A172 (cell line): ENCODE results near the gene GPATCH8. TPM values are rescaled to one million over a fixed set of nuclear protein-coding genes. Genes with fewer than 3 reads are reported as not detected.
"Not testable (repeated sequence)": the region's sequence is repeated elsewhere in the genome, so short reads cannot be mapped to it uniquely, and the experiment has no call there.

Experiments used
- DNase-seq: peaks from one replicate; pipeline ENCODE4 v3.0.0-alpha.2; 2015; ENCODE audit warnings: low spot score
- total RNA-seq: library from RNA; depleted of rRNA; stranded (reverse); fragments of >200 nt; shearing (Covaris generic); gene quantifications from 2 replicates; pipeline ENCODE4 v1.2.3, GENCODE V29; 2014

The GPATCH8 gene
- total RNA-seq, 1 experiment from 2014 or later: 13.6 TPM

DNA sequence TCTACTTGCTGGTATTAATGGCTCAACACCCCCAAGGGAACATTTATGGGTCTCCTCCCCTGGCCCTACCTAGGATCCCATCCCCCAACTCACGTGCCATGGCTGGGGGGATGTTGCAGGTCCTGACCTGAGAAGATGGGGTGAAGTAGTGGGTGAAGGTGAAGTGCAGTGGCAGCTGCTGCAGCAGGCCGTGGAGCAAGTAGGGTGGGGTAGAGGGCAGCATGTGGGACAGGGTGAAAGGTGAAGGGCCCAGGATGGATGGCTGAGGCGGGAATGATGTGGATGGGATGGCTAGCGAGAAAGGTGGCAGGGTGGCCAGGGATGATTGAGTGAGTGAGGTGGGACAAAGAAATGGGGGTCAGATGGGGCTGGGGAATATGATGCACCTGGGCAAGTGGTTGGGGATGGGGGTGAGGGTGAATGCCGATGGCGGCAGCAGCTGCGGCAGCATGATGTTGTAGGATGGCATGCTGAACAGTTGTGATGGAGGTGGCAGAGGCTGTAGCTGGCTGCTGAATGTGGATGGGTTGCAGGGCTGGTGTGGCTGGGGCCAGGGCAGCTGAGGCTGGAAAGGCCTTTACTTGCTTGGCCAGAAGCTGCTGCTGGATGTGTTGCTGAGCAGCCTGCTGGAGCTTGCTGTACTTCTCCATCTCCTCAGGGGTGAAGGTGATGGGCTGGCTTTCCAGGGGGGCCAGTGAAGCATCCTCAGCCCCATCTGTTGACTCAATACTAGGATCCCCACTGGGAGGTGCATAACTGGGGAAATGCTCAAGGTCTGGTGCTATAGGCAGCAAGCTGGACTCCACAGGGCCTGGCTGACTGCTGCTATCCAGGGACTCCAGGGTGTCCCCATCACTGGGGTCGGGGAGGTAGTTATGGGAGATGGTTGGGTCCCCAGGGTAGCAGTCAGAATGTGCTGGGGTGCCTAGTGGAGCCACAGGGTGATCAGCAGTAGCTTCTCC, 105.4 kb downstream of the GPATCH8 start:
- DNase-seq: no peak

DNA sequence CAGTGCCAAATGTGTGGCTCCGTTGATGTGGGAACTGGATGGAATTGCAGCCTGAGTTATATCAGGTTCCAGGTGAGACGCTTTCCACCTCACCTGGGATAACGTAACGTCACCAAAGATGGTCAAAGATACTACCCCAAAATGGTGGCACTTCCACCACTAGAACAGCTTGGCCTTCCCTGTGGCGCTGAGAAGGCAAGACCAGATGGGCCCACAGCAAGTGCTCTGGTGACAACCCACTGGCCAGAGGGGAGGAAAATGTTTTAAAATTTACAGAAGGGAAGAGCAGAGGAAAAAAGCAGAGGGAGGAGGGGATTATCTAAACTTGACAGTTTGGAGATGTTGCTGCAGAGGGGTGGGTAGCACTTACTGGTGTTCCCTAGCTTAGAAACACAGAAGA, 106.3 kb downstream of the GPATCH8 start:
- DNase-seq: no peak

DNA sequence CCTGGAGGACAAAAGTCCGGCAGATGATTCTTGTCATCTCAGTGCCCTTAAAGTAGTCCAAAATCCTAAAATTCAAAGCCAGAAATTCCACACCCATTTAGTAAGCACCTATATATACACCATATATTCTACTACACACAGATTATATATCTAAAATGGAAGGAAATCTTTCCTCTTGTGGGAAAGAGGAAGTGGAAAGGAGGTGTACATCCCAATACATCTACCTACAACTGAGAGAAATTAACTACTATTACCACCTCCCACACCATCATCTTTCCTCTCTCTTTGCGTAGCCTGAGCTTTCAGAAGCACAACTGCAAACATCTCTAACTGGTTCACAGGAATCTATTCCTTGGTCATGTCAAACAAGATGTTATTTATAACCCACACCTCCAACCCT, 108.4 kb downstream of the GPATCH8 start:
- no peak for DNase-seq

DNA sequence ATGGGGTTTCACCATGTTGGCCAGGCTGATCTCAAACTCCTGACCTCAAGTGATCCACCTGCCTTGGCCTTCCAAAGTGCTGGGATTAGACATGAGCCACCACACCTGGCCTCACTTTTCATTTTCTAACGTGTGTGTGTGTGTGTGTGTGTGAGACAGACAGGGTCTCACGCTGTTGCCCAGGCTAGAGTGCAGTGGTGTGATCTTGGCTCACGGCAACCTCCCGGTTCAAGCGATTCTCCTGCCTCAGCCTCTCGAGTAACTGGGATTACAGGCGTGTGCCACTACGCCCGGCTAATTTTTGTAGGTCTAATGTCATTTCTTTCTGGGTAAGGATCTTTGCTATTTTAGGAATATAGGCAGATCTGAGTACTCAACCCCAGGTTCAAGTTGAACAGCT, 109.1 kb downstream of the GPATCH8 start:
- not testable (repeated sequence) for DNase-seq

DNA sequence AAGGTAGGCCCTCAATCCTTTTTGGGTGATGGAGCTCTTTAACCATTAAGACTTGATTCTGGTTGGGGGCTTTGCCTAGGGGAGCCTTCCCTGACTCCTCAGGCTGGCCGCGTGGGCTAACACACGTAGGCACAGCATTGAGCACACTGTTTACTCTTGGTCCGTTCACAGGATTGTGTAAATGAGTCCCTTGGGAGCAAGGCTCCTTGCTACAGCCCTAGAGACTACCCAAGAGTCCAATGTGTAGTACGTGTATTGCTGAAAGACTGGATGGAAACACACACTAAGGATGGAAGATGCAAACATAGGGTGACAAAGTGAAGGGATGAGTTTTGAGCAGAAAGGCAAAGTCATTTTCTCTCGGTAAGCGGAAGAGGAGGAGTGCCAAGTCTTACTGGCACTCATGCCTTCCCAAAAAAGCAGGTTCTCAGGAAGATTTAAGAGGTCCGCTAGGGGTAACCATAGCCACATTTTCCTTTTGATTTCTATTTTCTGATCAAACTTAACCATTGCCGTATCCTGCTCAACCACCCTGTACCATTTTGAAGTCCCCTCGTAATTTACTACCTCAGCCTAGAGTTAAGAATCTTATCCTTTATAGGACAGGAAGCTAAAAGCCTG, 112.8 kb downstream of the GPATCH8 start:
- DNase-seq: no peak

DNA sequence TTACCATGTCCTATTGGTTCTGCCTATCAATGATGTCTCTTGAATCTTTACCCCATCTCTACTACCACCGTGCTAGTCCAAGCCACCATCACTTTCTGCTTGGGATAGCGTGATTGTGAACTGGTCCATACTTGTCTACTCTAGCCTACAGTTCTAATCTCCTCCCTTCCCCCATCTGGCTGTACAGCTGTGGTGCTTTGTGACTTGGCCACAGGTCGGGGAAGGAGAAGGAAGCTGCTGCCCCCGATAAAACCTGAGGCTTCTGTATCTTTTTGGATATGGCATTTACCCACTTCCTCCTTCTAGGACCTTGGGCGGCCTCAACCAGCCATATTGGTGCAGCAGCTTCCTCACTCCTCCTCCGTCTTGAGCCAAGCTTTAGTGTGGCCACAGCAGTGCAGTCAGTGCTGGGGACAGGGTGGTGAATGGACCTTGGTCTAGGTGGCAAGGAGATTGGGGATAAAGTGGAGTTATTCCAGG, 113.4 kb downstream of the GPATCH8 start:
- DNase-seq: no peak

DNA sequence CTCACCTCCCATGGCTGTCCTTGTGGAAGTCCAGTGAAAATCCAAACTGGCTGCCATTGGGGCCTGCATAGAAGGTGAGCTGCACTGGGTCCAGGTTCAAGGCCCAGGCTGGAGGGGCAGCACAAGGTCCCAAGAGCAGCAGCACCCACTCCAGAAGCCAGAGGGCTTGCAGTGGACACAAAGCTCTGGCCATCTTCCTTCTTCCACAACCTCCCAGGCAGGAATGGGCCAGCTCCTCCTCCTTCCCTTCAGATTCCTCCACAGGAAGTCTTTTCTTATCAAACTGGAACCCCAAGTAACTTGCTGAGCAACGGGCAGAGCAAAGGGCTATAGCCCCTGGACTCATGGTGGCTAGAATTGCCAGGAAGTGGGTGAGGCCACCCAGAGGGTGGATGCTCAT, 113.9 kb downstream of the GPATCH8 start, which contains the start of gene ITGA2B:
TSS of gene ITGA2B (minus strand) at position 369 of the 400 bp plus-strand sequence. CDS start at position 193, 176 bp downstream.
- DNase-seq: no peak

DNA sequence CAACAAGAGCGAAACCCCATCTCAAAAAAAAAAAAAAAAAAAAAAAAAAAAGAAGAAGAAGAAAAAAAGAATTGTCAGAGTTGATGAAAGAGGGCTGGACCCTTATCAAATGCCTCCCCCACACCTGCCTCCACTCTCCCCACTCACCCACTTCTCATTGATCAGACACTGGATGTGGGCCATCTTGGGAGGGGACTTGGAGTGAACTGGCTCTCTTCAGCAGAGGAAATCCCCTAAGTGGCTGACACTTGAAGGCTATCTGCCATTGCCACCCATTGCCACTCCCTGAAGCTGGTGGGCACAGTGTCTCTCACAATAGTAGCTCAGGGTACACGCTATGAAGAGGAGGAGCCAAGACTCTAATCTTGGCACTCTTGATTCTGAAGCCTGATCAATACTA, 115.4 kb downstream of the GPATCH8 start:
- DNase-seq: no peak

DNA sequence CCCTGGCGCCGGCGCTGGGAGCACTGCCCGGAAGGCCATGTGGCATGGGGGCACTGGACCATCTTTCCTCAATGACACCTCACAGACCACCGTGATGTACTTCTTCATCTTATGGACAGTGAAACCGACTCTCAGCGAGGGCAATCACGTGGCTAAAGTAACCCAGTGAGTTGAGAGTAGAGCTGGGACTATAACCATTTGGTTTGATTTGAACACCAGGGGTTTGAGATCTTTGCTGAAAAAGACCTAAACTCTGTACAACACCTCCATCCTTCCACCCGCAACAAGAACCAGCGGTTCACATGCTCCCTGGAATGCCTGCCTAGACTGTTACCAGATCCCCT, 117.1 kb downstream of the GPATCH8 start:
- no peak for DNase-seq

DNA sequence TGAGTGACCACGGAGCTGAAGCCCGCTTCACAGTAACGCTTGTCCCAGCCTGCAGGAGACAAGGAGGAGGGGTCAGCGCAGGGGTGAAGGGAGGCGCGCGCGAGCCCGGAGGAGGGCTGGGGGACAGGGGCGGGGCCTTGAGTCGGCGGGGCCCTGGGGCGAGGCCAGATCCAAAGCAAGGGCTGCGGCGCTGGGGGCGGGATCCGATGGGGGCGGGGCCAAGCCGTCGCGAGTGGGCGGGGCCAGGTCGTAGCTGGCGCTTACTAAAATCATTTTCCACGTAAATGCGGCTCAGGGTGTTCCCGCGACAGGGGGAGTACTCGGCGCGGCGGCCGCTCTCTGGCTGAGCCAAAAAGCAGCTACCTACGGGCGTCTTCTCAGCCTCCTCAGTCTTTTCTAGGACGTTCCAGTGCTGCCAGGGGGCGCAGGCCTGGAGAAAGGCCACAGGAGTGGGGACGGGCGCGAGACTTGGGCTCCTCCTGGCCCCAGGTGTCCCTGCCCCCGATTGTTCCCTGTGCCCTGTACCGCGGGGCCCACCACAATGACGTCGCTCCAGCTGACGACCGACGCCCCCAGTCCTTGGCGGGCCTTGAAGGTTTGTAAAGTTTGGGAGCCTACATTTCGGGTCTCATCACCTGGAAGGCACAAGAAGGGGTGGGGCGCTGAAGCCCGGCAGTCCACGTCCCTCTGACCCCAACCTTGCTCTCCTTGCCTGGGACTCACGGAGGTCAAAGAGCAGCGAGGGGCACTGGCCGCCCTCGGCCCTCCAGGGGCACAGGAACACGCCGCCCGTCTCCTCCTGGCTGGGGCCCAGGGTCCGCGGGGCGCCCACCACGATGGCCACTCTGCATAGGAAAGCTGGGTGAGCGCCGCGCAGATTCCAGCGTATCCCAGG, 117.7 kb downstream of the GPATCH8 start:
- peak; percentile 32 for DNase-seq

DNA sequence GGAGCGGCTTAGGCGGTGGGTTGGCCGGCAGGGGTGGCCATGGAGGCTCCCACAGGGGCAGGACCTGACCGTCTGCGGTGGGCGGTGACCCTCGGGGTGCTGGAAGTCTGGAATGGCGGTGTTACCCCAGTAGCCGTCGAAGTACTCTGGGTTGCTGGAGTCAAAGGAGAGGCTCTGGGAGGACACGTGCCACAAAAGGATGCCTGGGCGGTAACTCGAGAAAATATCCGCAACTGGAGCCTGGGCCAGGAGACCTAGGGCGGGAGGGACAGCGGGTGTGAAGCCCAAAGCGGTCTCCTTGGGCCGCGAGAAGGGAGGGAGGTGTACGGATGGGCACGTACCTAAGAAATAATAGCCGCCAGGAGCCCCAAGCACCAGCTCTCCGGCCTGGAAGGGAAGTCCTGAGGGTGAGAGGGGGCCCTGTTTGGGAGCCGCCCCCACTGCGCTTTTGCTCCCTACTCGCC, 118.4 kb downstream of the GPATCH8 start:
- DNase-seq: no peak

DNA sequence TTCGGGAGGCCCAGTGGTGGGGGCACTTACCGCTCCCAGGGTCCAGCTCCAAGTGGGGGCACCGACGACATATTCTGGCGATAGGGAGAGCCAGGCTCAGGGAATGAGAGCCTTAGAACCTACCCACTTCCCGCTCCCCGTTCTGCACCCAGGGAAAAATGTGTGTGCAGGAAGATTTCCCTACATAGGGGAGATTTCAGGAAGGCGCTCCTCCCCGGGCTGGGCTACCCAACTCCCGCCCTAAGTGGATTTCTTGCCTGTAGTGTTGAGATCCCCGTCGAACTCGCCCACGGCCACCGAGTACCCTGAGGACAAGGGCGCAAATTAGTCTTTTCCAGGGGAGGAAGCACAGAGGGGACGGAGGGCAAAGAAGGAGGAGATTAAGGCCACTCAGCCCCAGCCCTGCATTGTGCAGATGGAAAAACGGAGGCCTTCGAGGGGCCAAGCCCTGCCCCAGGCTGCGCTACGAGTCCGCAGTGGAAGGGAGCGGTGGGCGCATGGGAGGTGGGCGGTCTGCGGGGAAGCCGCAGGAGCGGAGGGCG, 118.9 kb downstream of the GPATCH8 start:
- DNase-seq: no peak

DNA sequence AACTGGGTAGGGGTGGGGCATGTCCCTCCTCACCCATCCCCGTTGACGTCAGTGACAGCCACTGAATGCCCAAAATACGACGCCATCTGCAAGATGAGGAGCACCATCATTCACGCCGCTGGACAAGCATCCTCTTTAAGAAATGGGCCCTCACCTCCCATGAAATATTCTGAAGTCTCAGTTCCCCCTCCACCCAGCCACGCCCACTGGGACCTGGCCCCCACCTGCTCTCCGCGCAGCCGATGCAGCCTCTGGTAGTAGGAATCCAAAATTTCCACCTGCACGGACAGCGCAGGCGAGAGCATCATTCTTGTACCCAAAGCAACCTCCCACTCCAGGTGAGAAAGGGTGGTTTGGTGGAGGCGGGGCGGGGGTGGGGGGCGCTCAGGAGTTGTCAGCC, 119.3 kb downstream of the GPATCH8 start:
- no peak for DNase-seq

DNA sequence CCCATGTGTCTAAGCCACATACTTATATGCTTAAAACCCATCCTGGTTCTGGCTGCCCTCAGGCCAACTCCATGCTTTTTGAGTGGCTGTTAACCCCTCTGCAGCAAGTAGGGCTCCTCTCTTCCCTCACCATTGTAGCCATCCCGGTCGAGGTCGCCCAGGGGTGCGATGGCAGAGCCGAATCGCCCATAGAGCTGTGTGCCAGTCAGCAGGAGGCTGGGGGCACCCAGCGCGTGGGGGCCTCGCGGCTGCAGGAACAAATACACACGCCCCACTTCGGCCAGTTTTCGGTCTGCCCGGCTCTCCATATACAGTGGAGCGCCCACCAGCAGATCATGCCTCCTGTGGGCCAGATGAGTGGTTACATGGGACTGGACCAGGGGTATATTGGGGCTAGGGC, 119.8 kb downstream of the GPATCH8 start:
- DNase-seq: no peak

DNA sequence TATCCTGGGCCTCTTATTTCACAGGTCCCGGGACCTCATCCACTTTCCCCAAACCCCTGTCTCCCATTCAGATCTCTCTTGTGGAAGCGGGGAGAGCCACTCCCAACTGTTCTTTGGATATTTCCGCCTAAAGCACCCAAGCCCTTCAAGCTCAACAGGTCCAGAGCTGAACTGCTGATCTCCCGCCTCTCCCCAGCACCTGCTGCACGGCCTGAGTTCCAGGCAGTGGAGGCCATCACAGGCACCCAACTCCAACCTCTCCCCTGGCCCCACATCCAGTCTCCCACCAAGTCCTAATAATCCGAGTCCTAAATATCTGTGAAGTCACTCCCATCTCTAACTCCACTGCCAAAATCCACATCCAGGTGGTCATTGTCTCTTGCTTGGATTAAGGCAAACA, 120.3 kb downstream of the GPATCH8 start:
- DNase-seq: no peak

DNA sequence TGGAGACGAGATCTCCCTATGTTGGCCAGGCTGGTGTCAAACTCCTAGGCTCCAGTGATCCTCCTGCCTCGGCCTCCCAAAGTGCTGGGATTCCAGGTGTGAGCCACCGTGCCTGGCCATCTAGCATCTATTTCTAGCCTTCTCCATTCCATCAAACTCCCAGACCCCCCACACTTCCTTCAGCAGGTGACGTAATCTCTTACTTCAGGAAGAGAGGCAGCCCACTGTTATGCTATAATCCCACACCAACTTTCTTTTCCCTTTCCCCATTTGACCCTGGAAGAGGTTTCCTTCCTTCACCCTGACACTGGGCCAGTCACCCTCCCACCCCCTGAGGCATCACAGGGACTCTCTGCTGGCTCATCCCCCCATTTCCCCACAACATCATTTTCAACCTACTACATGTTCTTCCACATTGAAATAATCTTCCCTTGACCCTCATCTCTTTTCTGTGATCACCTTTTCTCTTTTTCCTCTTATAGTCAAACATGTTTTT, 121.3 kb downstream of the GPATCH8 start:
- no peak for DNase-seq

DNA sequence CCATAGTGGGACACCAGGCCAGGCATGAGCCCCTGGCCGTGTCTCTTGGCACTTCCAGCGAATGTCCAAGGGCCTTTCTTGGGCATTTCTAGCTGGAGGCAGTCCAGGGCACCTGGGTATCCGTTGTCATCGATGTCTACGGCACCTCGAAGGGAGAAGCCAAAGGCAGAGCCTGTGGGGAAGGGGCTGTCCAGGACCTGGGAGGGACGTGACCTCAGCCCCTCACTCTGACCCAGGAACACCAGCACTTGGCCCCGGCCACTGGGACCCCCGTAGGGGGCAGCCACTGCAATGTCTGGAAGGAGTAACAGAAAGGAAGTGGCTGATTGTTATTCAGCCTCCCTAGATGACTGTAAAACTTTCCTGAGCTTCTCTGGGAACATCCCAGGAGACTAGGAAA, 122.4 kb downstream of the GPATCH8 start:
- DNase-seq: no peak

DNA sequence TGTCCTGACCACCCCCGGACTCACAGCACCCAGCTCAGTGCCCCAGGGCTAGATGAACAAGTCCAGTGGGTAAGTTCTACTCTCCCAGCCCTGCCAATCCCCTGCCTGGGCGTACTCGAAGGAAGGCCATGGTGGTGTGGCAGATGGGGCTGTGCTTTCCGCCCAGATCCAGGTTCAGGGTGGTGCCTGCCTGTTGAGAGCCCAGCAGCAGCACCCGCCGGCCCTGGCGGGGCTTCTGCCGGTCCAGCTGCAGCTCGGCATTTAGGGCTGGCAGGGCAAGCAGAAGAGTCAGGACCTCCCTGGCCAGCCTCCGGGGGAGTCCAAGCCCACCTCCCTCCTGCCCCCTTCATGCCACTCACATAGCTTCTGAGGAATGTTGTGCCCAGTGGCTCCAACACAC, 123.3 kb downstream of the GPATCH8 start:
- no peak for DNase-seq

DNA sequence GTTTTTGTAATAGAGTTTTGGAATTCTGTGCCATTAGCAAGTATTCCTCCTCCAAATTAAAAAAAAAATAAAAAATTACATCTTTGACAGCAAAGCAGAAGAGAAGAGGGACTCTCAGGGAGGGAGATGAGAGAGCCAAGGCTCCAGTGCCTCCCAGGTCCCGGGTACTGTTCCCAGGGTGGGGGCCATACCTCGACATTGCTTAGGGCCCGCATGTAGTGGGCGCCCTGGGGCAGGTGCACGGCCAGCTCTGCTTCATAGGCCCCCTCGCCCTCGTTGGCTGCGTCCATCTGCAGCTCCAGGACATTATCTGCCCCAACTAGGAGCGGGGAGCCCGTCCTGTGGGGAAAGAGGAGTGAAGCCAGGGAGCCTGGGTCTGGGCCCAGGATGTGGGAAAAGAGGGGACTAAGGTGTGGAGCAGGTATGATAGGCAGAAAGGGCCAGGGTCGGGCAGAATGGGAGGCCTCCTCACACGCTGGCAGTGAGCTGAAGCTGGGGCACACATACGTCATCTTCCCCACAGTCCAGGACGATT, 125.0 kb downstream of the GPATCH8 start:
- no peak for DNase-seq

DNA sequence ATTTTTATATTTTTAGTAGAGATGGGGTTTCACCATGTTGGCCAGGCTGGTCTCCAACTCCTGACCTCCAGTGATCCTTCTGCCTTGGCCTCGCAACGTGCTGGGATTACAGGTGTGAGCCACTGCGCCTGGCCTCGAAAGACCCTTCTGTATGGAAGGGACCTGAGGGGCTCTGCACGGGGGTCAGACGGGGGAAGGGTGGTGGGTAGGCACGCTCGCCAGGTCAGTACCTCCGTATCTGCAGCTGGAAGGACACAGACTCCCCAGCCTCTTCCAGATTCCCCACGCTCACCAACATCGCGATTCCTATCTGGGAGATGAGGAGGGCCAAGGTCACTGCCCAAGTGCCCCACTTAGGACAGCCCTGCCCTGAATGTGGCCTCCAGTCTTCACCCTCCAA, 126.4 kb downstream of the GPATCH8 start:
- no peak for DNase-seq

DNA sequence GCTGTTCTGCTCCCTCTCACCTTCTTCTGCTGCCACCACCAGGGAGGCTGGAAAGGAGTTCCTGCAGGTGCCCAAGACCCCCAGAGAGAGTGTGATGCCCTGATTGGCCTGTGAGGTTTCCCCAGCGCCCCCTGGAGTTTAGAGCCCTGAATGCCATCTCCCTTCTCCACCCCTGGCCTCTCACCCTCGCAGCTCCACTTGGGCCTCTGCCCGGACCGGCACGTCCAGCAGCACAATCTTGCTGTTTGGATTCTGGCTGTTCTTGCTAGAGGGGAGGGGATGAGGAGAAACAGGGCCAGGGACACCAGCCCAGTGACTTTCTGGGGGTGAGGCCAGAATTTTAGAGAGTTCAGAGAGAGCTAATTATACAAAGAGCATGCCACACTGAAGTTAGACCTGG, 127.1 kb downstream of the GPATCH8 start:
- DNase-seq: no peak
